Glomerular visceral epithelial cell (primary cell): ENCODE data around the gene PAX7.

Source experiments
- DNase-seq: peaks from one replicate; pipeline ENCODE4 v3.0.0-alpha.2; 2016; ENCODE audit errors: extremely low spot score

PAX7 gene

GRCh38 chr1:18795002-18795689, 164.5 kb downstream of the PAX7 start:
- DNase-seq, result no peak

DNA sequence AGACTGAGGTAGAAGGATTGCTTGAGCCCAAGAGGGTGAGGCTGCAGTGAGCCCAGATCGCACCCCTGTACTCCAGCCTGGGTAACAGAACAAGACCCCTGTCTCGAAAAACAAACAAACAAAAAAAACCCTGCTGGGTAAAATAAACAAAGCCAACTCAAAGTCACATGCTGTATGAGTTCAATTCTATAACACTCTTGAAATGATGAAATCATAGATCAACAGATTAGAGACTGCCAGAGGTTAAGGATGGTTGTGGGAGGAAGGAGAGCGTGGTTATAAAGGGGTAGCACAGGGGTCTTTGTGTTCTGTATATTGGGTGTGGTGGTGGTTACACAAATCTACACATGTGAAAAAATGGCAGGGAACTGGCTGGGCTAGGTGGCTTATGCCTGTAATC, 166.3 kb downstream of the PAX7 start:
- DNase-seq, result no peak
